HG02943 (cell line): ENCODE results near the gene NSG1.

Source experiments
- ATAC-seq: cut with Tn5 transposase; IDR thresholded peaks from one replicate; pipeline ENCODE4 v1.9.1; 2021; ENCODE audit warnings: mild to moderate bottlenecking, low read depth, moderate library complexity; ENCODE audit not compliant: unreplicated experiment

Gene NSG1

DNA sequence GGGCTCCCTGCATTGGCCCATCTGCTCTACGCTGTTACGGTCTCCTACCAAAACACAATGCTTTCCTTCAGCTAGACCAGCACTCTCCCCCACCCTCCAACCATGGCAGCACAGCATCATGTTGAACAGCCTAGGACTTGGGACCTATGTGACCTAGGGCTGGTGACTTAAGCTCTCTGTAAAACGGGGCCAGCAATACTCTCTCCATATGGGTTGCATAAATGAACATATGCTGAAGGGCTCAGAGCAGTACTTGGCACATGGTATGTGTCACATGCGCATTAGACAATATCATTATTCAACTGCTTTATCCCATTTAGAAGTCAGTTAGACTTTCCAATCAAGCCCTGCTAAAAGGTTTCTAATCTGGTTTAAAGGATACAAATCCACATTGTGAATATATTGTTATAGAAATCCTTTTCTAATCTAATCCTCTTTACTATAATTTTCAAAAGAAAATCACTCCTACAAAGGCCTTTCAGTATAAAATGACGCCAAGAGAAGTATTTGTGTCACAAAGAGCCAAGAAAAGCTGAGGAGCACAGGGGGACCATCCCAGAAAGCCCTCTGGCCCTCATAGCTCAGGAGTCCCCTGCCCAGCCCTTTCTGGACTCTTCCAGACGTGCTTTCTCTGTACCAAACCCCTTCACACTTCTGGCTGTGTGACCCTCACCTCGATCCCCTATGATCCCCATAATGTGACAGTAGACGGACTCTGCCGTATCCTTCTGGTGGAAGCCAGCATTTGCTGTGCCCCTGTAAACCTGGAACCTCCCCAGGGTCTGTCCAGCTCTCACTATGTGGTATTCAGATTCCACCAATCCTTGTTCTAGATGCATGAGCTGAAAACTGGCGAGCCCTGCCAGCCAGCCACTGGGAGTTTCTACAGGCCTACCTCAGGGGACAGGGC is 42.3 kb downstream of the NSG1 start:
- ATAC-seq = no peak

DNA sequence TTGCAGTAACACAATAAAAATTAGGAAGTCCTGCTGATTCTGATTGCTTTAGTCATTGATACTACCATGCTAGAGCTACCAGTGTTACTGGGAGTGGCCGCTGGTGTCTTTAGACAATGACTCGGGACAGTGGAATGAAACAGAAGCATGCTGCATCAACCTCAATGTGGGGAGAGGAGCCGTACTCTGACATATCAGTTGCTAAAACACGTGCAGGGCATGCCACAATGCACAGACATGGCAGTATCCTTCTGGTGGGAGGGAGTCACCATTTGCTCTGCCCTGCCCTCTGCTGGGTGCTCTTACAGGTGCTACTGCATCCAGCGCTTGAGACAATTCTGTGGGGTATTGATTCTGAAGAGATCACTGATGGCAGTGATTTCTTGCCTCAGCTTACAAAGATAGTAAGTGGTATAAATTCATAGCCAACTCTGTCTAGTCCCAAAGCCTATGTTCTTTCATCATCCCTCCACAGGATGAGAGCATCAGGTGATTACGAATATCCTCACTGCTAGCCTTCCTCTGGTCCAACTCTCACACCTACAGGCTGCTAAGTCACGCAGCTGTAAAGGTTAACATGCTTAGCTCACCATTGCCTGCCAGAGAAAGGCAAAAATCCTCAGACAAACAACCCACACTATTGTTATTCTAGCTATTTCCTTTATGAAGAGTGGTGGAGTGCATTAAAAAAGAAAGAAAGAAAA is 43.7 kb downstream of the NSG1 start:
- peak; percentile 64 for ATAC-seq

DNA sequence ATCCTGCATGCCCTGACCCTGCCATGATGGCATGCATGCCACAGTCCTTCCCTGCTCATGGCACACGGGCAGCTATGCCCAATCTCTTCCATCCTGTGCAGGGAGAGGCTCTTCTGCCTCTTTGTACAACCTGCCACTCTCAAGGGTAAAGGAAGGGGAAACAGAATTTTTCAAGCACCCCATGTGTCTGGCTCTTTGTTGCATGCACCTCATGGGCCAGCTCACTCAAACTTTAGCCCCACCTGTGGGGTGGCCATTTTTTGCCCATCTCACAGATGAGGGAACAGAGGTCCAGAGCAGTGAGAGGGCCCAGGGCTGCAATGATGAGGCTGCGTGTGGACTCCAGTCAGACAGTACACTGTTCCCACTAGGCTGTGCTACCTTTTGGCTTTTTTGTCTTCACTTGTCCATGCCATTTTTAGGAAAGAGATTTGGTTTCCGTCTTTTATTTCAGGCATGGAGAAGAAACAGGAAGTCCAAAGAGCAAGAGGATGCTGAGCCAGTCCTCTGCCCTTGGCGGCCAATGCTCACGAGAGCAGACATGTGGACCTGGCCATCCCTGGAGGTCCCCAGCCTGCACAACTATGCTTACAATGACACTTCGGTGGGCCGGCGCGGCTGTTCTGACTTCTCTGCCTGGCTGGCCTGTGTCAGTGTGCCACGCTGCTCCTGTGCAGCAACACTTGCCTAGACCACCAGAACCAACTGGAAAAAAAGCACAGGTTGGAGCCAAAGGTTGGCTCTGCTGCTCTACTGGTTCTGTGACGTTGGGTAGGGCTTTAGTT is 45.6 kb downstream of the NSG1 start:
- no peak for ATAC-seq

DNA sequence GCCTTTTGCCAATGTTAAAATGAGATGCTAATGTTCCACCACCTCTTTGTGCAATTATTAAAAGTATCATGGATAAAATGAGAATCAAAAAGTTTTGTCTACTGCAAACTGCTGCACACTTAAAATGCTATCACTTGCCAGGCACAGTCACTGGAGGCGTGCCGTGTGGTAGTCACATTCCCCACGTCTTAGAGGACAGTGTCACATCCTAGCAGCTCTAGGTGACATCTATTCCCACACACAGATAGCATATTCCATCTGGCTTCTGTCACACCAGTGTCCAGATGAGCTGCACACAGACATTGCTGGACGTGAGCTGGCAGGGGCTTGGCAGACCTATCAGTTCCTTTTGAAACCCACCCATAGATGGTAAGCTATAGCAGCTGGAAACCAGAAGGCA is 47.0 kb downstream of the NSG1 start:
- no peak for ATAC-seq

DNA sequence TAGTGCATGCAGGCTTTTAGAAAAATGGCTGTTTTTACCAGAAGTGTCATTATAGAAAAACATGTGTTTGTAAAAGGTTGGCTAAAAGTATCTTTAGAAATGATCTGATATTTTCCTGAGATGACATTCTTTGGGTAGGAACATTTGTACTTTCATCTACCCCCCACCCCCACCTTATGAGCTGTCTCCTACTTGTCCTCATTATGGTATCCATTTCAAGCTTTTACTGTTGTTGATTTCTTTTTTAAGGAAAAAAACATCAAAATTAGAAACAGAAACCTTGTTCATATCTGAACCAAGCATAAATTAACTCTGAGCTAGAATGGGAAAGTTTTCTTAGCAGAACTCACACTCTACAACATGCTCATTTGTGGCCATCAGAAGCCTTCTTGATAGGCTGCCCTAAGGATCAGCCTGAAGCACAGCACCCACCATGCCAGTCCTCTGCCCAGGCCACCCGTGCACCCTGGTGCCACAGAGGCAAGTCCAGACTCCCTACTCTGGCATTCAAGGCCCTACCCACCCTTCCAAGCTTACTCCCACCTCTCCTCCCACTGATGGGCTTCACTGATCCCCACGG is 49.4 kb downstream of the NSG1 start:
- no peak for ATAC-seq

DNA sequence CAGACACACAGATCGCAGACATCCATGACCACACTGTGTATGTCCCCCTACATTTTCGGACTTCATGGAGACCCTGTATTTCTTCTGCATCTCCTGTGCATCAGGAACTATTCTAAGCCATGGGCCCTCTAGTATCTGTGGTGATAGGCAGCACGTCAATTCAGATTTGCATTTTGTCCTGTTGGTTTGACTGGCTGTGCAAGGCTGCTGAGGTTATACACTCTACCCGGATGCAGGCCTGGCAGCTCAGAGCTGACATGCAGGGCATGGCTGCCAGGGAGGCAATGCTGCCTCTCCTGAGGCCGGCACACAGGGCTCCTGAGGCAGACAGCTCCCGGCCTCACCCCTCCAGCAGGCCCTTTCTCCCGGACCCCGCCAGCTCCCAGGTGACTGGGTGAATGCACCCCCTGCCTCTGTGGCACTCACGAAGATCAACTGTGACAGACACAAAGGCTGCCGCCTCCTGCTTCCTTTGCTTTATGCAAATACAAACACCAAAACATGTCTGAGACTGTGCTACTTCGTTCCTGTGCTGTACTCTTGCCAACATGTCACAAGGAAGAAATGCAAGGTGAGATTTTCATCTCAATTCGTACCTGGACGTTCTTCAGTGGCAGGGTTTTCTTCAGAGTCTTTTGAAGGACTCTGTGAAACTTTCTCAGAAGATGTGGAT is 51.0 kb downstream of the NSG1 start:
- no peak for ATAC-seq

DNA sequence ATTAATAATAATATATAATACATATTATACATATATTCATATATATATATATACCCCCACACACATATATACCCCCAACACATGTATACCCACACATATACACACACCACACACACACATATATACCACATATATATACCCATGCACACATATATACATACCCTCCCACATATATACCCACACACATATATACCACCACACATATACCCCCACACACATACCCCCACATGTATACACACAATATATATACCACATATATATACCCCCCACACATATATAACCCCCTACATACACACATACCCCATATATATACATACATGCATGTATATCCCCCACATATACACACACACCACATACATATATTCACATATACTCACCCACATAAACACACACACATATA is 52.0 kb downstream of the NSG1 start:
- ATAC-seq = no peak

DNA sequence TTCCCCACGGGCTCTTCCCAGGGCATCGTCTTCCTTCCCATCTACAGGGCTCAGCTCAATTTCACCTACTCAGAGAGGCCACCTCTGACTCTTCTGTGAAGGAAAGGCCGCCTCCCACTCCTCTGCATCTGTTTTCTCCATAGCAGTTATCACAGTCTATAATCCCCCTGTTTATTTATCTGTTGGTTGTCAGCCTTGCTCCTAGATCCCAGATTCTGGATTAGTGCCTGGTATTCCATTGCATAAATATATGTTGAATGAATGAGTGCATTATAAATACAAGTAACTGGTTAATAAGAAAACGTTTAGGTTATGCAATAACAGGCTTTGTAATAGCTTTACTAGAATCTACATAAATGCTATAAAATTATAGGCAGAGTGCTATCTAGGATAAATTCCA is 52.9 kb downstream of the NSG1 start:
- no peak for ATAC-seq

DNA sequence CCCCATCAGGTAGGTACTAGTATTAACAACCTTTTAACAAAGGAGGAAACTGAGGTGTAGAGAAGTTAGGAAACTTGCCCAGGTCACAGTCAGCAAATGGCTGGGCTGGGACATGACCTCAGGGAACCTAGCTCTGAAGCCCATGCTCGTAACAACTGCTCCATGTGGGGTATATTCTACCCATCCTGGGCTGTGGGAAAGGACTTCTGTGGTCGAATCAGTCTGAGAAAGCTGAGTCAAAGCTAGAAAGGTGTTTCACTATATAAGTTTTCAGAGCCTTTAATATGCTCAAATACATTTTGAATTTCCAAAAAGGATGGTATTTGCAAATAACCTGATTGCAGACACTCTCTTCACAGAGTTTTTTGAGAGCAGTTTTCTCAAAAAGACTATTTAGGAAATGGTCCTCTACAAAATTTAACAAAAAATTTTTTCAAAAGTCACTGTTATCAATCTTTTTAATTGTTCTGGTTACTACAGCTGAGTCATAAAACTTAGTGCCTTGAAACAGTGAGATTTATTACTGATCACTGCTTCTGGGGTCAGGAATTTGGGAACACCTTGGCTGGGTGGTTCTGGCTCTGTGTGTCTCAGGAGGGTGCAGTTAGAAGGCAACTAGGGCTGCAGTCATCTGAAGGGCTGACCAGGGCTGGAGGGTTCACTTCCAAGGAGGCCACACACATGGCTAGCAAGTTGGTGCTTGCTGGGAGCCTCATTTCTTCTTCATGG is 53.6 kb downstream of the NSG1 start:
- ATAC-seq = no peak

DNA sequence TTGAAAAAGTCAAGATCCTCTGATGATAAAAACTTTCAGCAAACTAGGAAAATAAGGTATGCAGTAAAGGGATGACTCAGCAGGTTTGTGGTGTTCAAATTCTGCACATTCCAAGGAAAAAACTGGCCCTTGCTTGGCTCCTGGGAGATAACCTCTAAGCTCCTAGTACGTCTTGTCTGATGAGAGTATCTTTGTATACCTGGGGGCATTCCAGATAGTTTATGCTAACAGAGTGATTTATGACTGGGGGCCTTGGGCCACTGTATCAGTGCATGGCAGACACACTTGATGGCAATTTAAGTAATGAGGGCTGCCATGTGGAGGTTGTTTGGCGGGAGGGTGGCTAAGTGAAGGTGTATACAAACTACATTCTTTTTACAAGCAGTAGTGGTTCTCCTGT is 56.9 kb downstream of the NSG1 start:
- no peak for ATAC-seq

DNA sequence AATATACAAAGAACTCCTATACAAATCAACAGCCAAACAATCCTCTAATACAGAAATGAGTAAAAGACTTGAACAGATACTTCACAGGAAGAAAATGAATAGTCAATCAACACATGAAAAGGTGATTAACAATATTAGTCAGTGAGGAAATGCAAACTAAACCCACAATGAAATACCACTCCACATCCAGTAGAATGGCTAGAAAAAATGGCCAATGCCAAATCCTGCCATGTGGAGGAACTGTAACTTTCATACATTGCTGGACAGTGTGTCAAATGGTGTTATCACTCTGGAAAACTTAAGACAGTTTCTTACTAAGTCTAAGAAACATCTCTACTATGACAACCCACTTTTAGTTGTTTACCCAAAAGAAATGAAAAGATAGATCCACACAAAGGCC is 59.5 kb downstream of the NSG1 start:
- no peak for ATAC-seq

DNA sequence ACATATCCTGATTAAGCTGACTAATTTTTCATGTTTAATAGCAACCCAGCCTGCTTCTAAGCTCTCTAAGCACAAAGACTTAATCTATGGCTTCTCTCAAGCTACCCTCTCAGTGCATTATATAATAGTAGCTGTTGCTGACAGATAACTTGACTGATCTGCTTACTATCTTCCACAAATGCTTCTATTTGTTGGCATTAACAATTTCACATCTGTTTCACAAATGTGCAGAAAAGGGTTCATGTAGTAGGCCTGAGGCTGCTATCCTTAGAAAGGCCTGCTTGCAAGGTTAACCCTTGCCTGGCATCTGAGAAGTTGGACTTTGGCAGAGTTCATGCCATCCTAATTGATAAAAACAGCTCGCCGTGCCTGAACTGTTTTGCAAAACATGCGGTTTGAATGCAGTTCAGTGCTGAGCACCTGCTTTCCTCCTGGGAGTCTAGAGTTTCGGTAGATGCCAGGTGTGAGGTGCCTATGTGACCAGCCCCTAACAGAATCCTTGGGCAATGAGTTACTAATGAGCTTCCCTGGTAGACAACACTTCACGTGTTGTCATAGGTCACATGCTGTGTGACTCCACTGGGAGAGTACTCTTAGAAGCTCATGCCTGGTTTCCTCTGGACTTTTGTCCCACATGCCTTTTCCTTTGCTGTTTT is 68.4 kb downstream of the NSG1 start:
- ATAC-seq = peak; percentile 98

DNA sequence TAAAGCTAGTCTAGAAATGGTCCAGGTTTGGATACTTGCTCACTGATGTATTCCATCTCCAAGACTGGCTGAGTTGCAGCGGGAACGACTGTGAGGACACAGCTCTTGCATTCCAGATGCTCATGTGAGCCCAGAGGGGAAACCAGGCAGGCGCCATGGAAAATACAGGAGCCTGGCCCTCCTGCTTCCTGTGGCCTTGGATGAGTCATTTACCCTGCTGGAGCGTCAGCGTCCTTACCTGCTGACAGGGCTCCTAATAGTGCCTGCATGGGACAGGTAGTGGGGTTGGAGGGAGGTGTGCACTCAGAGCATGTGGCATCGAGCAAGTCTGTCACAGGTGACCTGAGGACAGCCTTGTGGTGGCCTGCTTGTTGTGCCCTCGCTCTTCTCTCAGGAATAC is 69.4 kb downstream of the NSG1 start:
- ATAC-seq = no peak

DNA sequence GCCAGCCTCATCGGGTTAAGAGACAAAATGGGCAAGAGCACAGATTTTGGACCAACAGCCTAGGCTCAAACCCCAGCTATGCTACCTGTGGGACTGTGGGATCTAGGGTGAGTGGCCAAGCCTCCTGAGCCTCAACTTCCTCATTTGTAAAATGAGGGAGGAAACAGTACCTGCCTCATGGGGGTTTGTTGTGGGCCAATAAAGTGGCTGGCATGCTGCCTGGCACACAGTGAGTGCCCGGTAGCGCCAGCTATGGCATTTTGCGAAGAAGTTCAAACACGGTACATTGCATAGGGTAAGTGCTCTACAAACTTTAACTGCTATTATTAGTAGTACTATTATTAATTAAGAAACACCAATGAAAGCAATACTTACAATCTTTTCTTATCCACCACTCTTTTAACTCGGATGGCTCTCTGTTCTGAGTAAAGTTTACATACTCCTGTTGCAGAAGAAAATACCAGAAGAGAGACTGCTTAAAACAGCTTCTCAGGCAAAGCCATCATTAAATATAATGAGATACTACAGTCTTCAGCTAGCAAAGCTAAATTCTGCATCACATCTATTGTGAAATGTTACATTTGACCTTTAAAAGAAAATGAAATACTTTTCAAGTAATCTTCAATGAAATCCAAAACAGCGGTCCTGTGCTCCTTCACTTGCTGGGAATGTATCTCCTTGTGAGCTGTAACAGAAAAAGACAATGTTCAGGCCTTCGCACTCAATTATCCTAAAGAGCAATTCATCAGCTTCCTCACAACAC is 70.1 kb downstream of the NSG1 start:
- no peak for ATAC-seq

DNA sequence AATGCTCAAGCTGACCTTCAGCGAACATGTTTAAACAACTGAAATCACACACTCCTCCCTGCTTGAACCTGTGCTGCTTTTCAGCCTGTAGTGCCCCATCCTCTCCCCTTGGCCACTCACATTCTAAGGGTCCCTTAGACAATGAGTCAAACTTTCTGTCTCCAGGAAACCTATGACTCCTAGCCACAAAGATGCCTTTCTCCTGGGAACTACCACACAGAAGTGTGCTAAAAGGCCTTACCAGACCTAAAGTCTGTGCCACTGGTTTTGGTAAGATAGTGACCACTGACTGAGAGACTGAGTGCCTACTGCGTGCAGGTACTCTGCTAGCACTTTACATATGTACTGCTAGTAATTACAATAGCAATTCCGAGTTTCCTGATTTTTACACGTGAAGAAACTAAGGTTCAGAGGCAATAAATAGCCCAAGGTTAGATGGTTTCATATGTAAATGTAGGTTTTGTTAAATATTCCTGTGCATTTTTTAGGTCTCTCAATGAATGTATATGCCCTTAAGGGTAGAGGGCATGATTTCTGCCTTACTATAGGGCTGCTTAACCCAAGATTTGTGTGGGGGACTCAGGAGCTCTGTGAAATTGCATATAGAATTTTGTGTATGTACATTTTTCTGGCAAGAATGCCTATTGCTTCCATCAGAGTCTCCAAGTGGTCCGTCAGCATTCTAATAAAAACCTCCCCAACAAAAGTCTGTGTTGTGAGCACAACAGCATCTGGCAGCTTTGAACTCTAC is 71.1 kb downstream of the NSG1 start:
- no peak for ATAC-seq

DNA sequence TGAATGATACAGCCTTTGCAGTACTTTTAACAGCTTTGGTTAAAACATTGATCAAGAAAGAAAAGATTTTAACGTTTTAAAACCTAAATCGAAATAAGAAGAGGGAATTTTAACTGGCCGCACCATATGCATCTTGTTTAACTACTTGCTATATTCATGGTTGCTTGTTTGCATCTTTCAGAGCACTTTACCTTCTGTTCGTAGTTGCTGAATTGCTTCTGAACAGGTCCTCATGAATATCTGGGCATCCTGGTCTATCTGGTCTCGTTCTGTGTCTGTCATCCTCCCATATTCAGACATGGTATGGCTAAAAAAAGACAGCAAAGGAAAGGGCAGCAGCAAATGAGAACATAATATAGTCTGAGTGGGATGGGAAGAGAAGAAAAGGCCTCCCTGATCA is 72.3 kb downstream of the NSG1 start:
- no peak for ATAC-seq

DNA sequence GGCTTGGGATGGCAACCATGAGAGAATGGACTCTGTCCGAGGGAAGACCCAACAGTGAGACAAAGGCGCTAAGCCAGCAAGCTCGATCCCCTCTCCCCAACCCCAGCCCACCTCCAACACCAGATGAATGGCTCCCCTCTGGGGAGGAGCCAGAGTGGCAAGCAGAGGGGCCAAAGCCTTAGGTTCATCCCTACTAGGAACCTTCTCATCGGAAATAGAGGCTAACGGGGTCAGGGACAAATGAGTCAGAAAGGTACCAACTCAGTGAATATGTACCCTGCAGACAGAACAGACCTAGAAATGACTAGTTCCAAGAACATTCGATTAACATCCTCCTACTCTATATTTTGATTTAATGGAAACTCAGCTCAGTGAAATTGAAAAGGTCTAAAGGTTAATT is 73.9 kb downstream of the NSG1 start:
- no peak for ATAC-seq

DNA sequence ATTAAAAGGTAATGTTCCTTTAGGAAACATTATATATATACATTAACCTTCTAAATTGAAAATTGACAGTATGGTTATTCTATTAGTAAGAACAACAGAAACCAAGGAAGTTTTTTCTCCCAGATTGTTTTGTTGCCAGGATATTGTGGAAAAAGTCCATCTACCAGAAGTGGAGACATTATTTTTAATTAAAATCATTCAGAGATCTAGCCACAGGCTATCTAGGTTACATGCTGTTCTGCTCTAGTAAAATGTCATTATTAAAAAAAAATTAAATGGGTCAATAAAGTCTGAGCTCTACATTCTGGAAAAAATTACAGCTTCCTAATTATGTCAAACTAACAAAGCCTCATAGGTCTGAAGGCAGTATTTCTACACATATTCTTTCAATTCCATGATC is 74.3 kb downstream of the NSG1 start:
- no peak for ATAC-seq
